22Rv1 (cell line): ENCODE results near the gene WNT2.

Experiments used
- H3K27ac ChIP-seq: fragments of 450-650 bp; 2 replicates; pipeline ENCODE4 v1.5.1; 2017
- CTCF ChIP-seq: fragments of 450-650 bp; IDR thresholded peaks from 2 replicates; pipeline ENCODE4 v1.5.1; 2017; ENCODE audit warnings: mild to moderate bottlenecking
- ZFX ChIP-seq: fragments of 450-650 bp; IDR thresholded peaks from 2 replicates; pipeline ENCODE4 v1.6.1; 2017; ENCODE audit warnings: antibody characterized with exemption, borderline replicate concordance

WNT2 gene

GRCh38 chr7:117283371-117283770 lies 39.5 kb downstream of the WNT2 start:
- H3K27ac ChIP-seq, result no peak overlapping the region

GRCh38 chr7:117282239-117282812 lies 40.5 kb downstream of the WNT2 start:
- TF ChIP-seq CTCF, result no peak
- no peak for TF ChIP-seq ZFX
- H3K27ac ChIP-seq, result no peak overlapping the region

More at GRCh38 chr7:117283371-117283770, 39.5 kb downstream of the WNT2 start:
- TF ChIP-seq CTCF (no peak), ZFX (no peak)

GRCh38 chr7:117281562-117281961 lies 41.3 kb downstream of the WNT2 start:
- H3K27ac ChIP-seq, result no peak overlapping the region
- TF ChIP-seq ZFX (no peak), CTCF (no peak)

- no peak overlapping the region for H3K27ac ChIP-seq
- TF ChIP-seq ZFX (no peak), CTCF (no peak)
Measured at GRCh38 chr7:117279931-117280557, 42.8 kb downstream of the WNT2 start.

- TF ChIP-seq ZFX (no peak), CTCF (no peak)
- H3K27ac ChIP-seq, result no peak overlapping the region
Measured at GRCh38 chr7:117279203-117279602, 43.7 kb downstream of the WNT2 start.

- no peak overlapping the region for H3K27ac ChIP-seq
- TF ChIP-seq CTCF (no peak), ZFX (no peak)
Measured at GRCh38 chr7:117278040-117278439, 44.8 kb downstream of the WNT2 start.

- no peak overlapping the region for H3K27ac ChIP-seq
- TF ChIP-seq ZFX (no peak), CTCF (no peak)
Measured at GRCh38 chr7:117277576-117277975, 45.3 kb downstream of the WNT2 start.
